ENCODE data around the gene PRKCB. TPM values are rescaled to one million over a fixed set of nuclear protein-coding genes. Genes with fewer than 3 reads are reported as not detected.
A peak's percentile ranks its signal among the peaks of the same experiment; 100 is the strongest.

The PRKCB gene
- total and polyA plus RNA-seq, 2 of the 8 experiments (the other 6 are each of a cell fraction or from before 2014, with no cell fraction given): 7.1 to 12.1 TPM

DNA sequence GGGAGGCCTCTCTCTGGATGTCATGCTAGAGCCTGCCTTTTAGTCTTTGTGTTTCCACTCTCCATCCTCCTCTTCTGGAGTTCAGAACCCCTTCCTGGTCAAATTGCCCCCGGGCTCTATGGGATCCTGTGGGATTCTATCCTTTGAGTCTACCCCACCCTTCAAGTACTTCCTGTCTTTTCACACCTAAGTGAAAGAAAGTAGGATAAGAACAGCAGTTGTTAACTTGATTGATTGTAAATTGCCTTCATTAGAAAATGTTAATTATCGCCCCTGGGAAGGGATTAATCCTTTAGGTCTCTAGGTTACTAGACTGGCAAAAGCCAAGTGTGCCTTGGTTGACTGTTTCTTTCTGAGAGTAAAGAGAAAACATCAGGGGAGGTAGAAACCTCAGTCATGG lies 30.1 kb downstream of the PRKCB start (continued):
- TF ChIP-seq, protein P1, sequence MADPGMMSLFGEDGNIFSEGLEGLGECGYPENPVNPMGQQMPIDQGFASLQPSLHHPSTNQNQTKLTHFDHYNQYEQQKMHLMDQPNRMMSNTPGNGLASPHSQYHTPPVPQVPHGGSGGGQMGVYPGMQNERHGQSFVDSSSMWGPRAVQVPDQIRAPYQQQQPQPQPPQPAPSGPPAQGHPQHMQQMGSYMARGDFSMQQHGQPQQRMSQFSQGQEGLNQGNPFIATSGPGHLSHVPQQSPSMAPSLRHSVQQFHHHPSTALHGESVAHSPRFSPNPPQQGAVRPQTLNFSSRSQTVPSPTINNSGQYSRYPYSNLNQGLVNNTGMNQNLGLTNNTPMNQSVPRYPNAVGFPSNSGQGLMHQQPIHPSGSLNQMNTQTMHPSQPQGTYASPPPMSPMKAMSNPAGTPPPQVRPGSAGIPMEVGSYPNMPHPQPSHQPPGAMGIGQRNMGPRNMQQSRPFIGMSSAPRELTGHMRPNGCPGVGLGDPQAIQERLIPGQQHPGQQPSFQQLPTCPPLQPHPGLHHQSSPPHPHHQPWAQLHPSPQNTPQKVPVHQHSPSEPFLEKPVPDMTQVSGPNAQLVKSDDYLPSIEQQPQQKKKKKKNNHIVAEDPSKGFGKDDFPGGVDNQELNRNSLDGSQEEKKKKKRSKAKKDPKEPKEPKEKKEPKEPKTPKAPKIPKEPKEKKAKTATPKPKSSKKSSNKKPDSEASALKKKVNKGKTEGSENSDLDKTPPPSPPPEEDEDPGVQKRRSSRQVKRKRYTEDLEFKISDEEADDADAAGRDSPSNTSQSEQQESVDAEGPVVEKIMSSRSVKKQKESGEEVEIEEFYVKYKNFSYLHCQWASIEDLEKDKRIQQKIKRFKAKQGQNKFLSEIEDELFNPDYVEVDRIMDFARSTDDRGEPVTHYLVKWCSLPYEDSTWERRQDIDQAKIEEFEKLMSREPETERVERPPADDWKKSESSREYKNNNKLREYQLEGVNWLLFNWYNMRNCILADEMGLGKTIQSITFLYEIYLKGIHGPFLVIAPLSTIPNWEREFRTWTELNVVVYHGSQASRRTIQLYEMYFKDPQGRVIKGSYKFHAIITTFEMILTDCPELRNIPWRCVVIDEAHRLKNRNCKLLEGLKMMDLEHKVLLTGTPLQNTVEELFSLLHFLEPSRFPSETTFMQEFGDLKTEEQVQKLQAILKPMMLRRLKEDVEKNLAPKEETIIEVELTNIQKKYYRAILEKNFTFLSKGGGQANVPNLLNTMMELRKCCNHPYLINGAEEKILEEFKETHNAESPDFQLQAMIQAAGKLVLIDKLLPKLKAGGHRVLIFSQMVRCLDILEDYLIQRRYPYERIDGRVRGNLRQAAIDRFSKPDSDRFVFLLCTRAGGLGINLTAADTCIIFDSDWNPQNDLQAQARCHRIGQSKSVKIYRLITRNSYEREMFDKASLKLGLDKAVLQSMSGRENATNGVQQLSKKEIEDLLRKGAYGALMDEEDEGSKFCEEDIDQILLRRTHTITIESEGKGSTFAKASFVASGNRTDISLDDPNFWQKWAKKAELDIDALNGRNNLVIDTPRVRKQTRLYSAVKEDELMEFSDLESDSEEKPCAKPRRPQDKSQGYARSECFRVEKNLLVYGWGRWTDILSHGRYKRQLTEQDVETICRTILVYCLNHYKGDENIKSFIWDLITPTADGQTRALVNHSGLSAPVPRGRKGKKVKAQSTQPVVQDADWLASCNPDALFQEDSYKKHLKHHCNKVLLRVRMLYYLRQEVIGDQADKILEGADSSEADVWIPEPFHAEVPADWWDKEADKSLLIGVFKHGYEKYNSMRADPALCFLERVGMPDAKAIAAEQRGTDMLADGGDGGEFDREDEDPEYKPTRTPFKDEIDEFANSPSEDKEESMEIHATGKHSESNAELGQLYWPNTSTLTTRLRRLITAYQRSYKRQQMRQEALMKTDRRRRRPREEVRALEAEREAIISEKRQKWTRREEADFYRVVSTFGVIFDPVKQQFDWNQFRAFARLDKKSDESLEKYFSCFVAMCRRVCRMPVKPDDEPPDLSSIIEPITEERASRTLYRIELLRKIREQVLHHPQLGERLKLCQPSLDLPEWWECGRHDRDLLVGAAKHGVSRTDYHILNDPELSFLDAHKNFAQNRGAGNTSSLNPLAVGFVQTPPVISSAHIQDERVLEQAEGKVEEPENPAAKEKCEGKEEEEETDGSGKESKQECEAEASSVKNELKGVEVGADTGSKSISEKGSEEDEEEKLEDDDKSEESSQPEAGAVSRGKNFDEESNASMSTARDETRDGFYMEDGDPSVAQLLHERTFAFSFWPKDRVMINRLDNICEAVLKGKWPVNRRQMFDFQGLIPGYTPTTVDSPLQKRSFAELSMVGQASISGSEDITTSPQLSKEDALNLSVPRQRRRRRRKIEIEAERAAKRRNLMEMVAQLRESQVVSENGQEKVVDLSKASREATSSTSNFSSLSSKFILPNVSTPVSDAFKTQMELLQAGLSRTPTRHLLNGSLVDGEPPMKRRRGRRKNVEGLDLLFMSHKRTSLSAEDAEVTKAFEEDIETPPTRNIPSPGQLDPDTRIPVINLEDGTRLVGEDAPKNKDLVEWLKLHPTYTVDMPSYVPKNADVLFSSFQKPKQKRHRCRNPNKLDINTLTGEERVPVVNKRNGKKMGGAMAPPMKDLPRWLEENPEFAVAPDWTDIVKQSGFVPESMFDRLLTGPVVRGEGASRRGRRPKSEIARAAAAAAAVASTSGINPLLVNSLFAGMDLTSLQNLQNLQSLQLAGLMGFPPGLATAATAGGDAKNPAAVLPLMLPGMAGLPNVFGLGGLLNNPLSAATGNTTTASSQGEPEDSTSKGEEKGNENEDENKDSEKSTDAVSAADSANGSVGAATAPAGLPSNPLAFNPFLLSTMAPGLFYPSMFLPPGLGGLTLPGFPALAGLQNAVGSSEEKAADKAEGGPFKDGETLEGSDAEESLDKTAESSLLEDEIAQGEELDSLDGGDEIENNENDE (IDR thresholded peaks at IDR 0.05; ENCODE audit: insufficient replicate concordance, low read length): no peak
- TF ChIP-seq TAF7 (optimal IDR thresholded peaks at IDR 0.05; ENCODE audit: borderline replicate concordance, low read depth, low read length): no peak
- TF ChIP-seq RNF2 (IDR thresholded peaks at IDR 0.05; ENCODE audit: borderline replicate concordance, low read depth, low read length, missing control alignments, poor library complexity, severe bottlenecking): no peak
- no peak for TF ChIP-seq SIN3A (conservative IDR thresholded peaks at IDR 0.05 in 1 of 2, IDR thresholded peaks at IDR 0.05 in 1 of 2; ENCODE audit: low read depth in 1 of 2, low read length in 2 of 2)
- TF ChIP-seq NANOG (IDR thresholded peaks at IDR 0.05; ENCODE audit: insufficient read depth, low read depth, low read length, poor library complexity, severe bottlenecking): peak; percentile 34
- no peak for TF ChIP-seq RFX5 (IDR thresholded peaks at IDR 0.05; ENCODE audit: borderline replicate concordance, low read depth, low read length)
- TF ChIP-seq, protein P2, sequence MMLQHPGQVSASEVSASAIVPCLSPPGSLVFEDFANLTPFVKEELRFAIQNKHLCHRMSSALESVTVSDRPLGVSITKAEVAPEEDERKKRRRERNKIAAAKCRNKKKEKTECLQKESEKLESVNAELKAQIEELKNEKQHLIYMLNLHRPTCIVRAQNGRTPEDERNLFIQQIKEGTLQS (IDR thresholded peaks at IDR 0.05; ENCODE audit: insufficient read depth, low read depth, low read length): no peak
- TF ChIP-seq SP4 (IDR thresholded peaks at IDR 0.05; ENCODE audit: low read length): no peak
- no peak for TF ChIP-seq GTF2F1 (IDR thresholded peaks at IDR 0.05; ENCODE audit: borderline replicate concordance, low read depth, low read length)
- no peak for TF ChIP-seq FOSL1 (IDR thresholded peaks at IDR 0.05; ENCODE audit: insufficient read depth, low read depth, low read length)
